Epithelial cell of proximal tubule (primary cell): ENCODE data around the gene KLF6. TPM values are rescaled to one million over a fixed set of nuclear protein-coding genes. Genes with fewer than 3 reads are reported as not detected.

ENCODE experiments used
- DNase-seq: peaks from one replicate; pipeline ENCODE4 v3.0.0-alpha.2; 2011; ENCODE audit warnings: low read depth
- H3K4me3 ChIP-seq: 2 replicates; pipeline ENCODE4 v1.5.1; 2011; ENCODE audit warnings: low read depth, mild to moderate bottlenecking, low read length
- CTCF ChIP-seq: conservative IDR thresholded peaks from 2 replicates; pipeline ENCODE4 v1.5.1; 2012; ENCODE audit warnings: low read depth, mild to moderate bottlenecking, low read length
- total RNA-seq: library from RNA; depleted of rRNA; stranded (reverse); fragments of >200 nt; gene quantifications from 2 replicates; pipeline ENCODE4 v1.2.3, GENCODE V29; 2015

KLF6 gene
- total RNA-seq, result 52.6 and 88.1 TPM in 2 replicates

- TF ChIP-seq CTCF, result no peak
- DNase-seq, result no peak
- H3K4me3 ChIP-seq, result peak within 1 kb of the TSS; percentile 84
Observed at GRCh38 chr10:3784510-3785250, at the start of gene KLF6. KLF6 (minus strand) TSS chr10:3785209; CDS start chr10:3785014, 195 bp downstream.

GRCh38 chr10:3834404-3834803 lies 49.4 kb upstream of the KLF6 start:
- no peak overlapping the region for H3K4me3 ChIP-seq
- DNase-seq, result no peak
- TF ChIP-seq CTCF, result no peak

GRCh38 chr10:3833046-3833445 lies 48.0 kb upstream of the KLF6 start:
- no peak for TF ChIP-seq CTCF
- no peak overlapping the region for H3K4me3 ChIP-seq
- no peak for DNase-seq

- no peak for DNase-seq
- no peak for TF ChIP-seq CTCF
- H3K4me3 ChIP-seq, result no peak overlapping the region
Observed at GRCh38 chr10:3832022-3832786, 47.2 kb upstream of the KLF6 start.

GRCh38 chr10:3831608-3832007 lies 46.6 kb upstream of the KLF6 start:
- no peak for TF ChIP-seq CTCF
- no peak overlapping the region for H3K4me3 ChIP-seq
- DNase-seq, result no peak

- TF ChIP-seq CTCF, result no peak
- no peak for DNase-seq
- H3K4me3 ChIP-seq, result no peak overlapping the region
Observed at GRCh38 chr10:3830946-3831345, 45.9 kb upstream of the KLF6 start.
